ENCODE data around the gene BNIPL.

GRCh38 chr1:151002611-151003010, 33.8 kb upstream of the BNIPL start:
- TF ChIP-seq TAF1 (IDR thresholded peaks at IDR 0.05; ENCODE audit: low read depth, low read length) (no peak), POLR2A (IDR thresholded peaks at IDR 0.05; ENCODE audit: control extremely low read depth in 1 of 2, low read depth in 2 of 2, low read length in 2 of 2) (no peak), CTCF (IDR thresholded peaks at IDR 0.05; ENCODE audit: control extremely low read depth in 1 of 3, insufficient read depth in 1 of 3, low read depth in 1 of 3, low read length in 3 of 3) (no peak), TBP (IDR thresholded peaks at IDR 0.05; ENCODE audit: low read depth, low read length) (no peak), SIN3A (conservative IDR thresholded peaks at IDR 0.05 in 1 of 2, IDR thresholded peaks at IDR 0.05 in 1 of 2; ENCODE audit: low read depth in 1 of 2, low read length in 2 of 2) (no peak), FOSL1 (IDR thresholded peaks at IDR 0.05; ENCODE audit: insufficient read depth, low read depth, low read length) (no peak), EZH2 (IDR thresholded peaks at IDR 0.05; ENCODE audit: low read depth, low read length, severe bottlenecking) (no peak), YY1 (IDR thresholded peaks at IDR 0.05; ENCODE audit: low read depth, low read length) (no peak), RFX5 (IDR thresholded peaks at IDR 0.05; ENCODE audit: borderline replicate concordance, low read depth, low read length) (no peak), CEBPB (IDR thresholded peaks at IDR 0.05; ENCODE audit: low read depth, low read length) (no peak)
- TF ChIP-seq, protein P1, sequence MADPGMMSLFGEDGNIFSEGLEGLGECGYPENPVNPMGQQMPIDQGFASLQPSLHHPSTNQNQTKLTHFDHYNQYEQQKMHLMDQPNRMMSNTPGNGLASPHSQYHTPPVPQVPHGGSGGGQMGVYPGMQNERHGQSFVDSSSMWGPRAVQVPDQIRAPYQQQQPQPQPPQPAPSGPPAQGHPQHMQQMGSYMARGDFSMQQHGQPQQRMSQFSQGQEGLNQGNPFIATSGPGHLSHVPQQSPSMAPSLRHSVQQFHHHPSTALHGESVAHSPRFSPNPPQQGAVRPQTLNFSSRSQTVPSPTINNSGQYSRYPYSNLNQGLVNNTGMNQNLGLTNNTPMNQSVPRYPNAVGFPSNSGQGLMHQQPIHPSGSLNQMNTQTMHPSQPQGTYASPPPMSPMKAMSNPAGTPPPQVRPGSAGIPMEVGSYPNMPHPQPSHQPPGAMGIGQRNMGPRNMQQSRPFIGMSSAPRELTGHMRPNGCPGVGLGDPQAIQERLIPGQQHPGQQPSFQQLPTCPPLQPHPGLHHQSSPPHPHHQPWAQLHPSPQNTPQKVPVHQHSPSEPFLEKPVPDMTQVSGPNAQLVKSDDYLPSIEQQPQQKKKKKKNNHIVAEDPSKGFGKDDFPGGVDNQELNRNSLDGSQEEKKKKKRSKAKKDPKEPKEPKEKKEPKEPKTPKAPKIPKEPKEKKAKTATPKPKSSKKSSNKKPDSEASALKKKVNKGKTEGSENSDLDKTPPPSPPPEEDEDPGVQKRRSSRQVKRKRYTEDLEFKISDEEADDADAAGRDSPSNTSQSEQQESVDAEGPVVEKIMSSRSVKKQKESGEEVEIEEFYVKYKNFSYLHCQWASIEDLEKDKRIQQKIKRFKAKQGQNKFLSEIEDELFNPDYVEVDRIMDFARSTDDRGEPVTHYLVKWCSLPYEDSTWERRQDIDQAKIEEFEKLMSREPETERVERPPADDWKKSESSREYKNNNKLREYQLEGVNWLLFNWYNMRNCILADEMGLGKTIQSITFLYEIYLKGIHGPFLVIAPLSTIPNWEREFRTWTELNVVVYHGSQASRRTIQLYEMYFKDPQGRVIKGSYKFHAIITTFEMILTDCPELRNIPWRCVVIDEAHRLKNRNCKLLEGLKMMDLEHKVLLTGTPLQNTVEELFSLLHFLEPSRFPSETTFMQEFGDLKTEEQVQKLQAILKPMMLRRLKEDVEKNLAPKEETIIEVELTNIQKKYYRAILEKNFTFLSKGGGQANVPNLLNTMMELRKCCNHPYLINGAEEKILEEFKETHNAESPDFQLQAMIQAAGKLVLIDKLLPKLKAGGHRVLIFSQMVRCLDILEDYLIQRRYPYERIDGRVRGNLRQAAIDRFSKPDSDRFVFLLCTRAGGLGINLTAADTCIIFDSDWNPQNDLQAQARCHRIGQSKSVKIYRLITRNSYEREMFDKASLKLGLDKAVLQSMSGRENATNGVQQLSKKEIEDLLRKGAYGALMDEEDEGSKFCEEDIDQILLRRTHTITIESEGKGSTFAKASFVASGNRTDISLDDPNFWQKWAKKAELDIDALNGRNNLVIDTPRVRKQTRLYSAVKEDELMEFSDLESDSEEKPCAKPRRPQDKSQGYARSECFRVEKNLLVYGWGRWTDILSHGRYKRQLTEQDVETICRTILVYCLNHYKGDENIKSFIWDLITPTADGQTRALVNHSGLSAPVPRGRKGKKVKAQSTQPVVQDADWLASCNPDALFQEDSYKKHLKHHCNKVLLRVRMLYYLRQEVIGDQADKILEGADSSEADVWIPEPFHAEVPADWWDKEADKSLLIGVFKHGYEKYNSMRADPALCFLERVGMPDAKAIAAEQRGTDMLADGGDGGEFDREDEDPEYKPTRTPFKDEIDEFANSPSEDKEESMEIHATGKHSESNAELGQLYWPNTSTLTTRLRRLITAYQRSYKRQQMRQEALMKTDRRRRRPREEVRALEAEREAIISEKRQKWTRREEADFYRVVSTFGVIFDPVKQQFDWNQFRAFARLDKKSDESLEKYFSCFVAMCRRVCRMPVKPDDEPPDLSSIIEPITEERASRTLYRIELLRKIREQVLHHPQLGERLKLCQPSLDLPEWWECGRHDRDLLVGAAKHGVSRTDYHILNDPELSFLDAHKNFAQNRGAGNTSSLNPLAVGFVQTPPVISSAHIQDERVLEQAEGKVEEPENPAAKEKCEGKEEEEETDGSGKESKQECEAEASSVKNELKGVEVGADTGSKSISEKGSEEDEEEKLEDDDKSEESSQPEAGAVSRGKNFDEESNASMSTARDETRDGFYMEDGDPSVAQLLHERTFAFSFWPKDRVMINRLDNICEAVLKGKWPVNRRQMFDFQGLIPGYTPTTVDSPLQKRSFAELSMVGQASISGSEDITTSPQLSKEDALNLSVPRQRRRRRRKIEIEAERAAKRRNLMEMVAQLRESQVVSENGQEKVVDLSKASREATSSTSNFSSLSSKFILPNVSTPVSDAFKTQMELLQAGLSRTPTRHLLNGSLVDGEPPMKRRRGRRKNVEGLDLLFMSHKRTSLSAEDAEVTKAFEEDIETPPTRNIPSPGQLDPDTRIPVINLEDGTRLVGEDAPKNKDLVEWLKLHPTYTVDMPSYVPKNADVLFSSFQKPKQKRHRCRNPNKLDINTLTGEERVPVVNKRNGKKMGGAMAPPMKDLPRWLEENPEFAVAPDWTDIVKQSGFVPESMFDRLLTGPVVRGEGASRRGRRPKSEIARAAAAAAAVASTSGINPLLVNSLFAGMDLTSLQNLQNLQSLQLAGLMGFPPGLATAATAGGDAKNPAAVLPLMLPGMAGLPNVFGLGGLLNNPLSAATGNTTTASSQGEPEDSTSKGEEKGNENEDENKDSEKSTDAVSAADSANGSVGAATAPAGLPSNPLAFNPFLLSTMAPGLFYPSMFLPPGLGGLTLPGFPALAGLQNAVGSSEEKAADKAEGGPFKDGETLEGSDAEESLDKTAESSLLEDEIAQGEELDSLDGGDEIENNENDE (IDR thresholded peaks at IDR 0.05; ENCODE audit: insufficient replicate concordance, low read length): no peak

Data from H1 (cell line).